Tibial nerve (tissue), 4 donors: ENCODE data around the gene OR2V1. TPM values are rescaled to one million over a fixed set of nuclear protein-coding genes. Genes with fewer than 3 reads are reported as not detected.
"Not testable (repeated sequence)": the region's sequence is repeated elsewhere in the genome, so short reads cannot be mapped to it uniquely, and the experiment has no call there.

ENCODE experiments used
- DNase-seq, 2 donors: peaks; one replicate each; pipeline ENCODE4 v3.0.0-alpha.2; 2019; ENCODE audit warnings: low spot score in 2 of 2
- H3K27ac ChIP-seq, 4 donors: fragments of 200-600 bp; sonication (generic) in 3 of 4; one replicate each; pipeline ENCODE4 v1.5.1; 2017 to 2019; ENCODE audit warnings: mild to moderate bottlenecking in 1 of 4
- H3K27me3 ChIP-seq, 2 donors: fragments of 200-600 bp; sonication (generic) in 1 of 2; one replicate each; pipeline versions ENCODE4 v1.5.1 to v1.6.0; 2017 to 2019
- H3K36me3 ChIP-seq, 3 donors: fragments of 200-600 bp; sonication (generic); one replicate each; pipeline ENCODE4 v1.5.1; 2018 to 2019
- H3K4me1 ChIP-seq, 4 donors: fragments of 200-600 bp; sonication (generic) in 3 of 4; one replicate each; pipeline ENCODE4 v1.5.1; 2017 to 2019
- H3K4me3 ChIP-seq, 4 donors: fragments of 200-600 bp; sonication (generic) in 3 of 4; one replicate each; pipeline ENCODE4 v1.5.1; 2017 to 2019; ENCODE audit warnings: mild to moderate bottlenecking in 1 of 4, moderate library complexity in 1 of 4
- H3K9me3 ChIP-seq, 4 donors: fragments of 200-600 bp; sonication (generic) in 3 of 4; one replicate each; pipeline ENCODE4 v1.5.1; 2017 to 2019
- CTCF ChIP-seq, 5 experiments: fragments of 200-600 bp in 3 of 5; fragments of 450-650 bp in 2 of 5; sonication (generic) in 3 of 5; IDR thresholded peaks; one replicate each; pipeline ENCODE4 v1.5.1; 2016 to 2019; ENCODE audit warnings: antibody characterized with exemption in 5 of 5, mild to moderate bottlenecking in 3 of 5, moderate library complexity in 2 of 5
- EP300 ChIP-seq, 2 donors: sonication (generic); formaldehyde crosslinking; IDR thresholded peaks; one replicate each; pipeline ENCODE4 v1.6.1; 2017; ENCODE audit warnings: antibody characterized with exemption in 2 of 2, mild to moderate bottlenecking in 1 of 2
- POLR2A ChIP-seq, 2 donors: fragments of 450-650 bp; IDR thresholded peaks; one replicate each; pipeline ENCODE4 v1.6.1; 2017; ENCODE audit warnings: antibody characterized with exemption in 2 of 2, mild to moderate bottlenecking in 2 of 2, moderate library complexity in 2 of 2
- WGBS, 2 donors: methylation state at CpG; one replicate each; pipeline ENCODE4 v1.1.5; 2018; 5-methylcytosine and 5-hydroxymethylcytosine counted together
- total RNA-seq, 4 donors: library from RNA; depleted of rRNA; stranded (reverse); fragments of >200 nt; gene quantifications; one replicate each; pipeline ENCODE4 v1.1.0, GENCODE V29; 2016

Gene OR2V1
- total RNA-seq, 4 donors from 2014 or later = not detected

- WGBS, 2 donors = 75 to 76% methylated on average over 3 to 4 of the region's 4 CpGs
- peak overlapping the region in 2 of 4 donors; percentile 71 to 81 for H3K27ac ChIP-seq
- TF ChIP-seq EP300 (IDR thresholded peaks at IDR 0.05) = no peak
- TF ChIP-seq CTCF (IDR thresholded peaks at IDR 0.05) = no peak
- no peak for TF ChIP-seq POLR2A (IDR thresholded peaks at IDR 0.05)
- peak overlapping the region in 1 of 4 donors; percentile 35 for H3K4me3 ChIP-seq
- H3K4me1 ChIP-seq = peaks cover 0 to 24% (median 2%) of the 10 kb centered on the region in 4 donors
- DNase-seq = no peak
- H3K9me3 ChIP-seq = no peaks in the 10 kb centered on the region
- peaks cover 0 to 28% of the 10 kb centered on the region in 2 donors for H3K27me3 ChIP-seq
- H3K36me3 ChIP-seq = no peaks in the 10 kb centered on the region
Observed at GRCh38 chr5:181161534-181162175, 30.7 kb upstream of the OR2V1 start.

GRCh38 chr5:181160755-181161533, 30.0 kb upstream of the OR2V1 start:
- peak overlapping the region in 2 of 4 donors; percentile 81 to 88 for H3K27ac ChIP-seq
- DNase-seq = peak in 1 of 2 donors; percentile 23
- peak overlapping the region in 1 of 4 donors; percentile 53 for H3K4me3 ChIP-seq
- H3K4me1 ChIP-seq = peaks cover 0 to 24% (median 2%) of the 10 kb centered on the region in 4 donors
- not testable (repeated sequence) for H3K9me3 ChIP-seq, H3K36me3 ChIP-seq
- peaks cover 0 to 20% of the 10 kb centered on the region in 2 donors for H3K27me3 ChIP-seq
- 9 to 45% methylated on average over 10 to 18 of the region's 48 CpGs for WGBS, 2 donors

GRCh38 chr5:181160152-181160754, 29.3 kb upstream of the OR2V1 start:
- peak overlapping the region in 3 of 4 donors; percentile 14 to 53 (median 27) for H3K4me3 ChIP-seq
- no peaks in the 10 kb centered on the region for H3K9me3 ChIP-seq
- TF ChIP-seq CTCF (IDR thresholded peaks at IDR 0.05) (no peak), EP300 (IDR thresholded peaks at IDR 0.05) (peak in 1 of 2 donors; percentile 42), POLR2A (IDR thresholded peaks at IDR 0.05) (peak in 1 of 2 donors; percentile 20)
- peaks cover 0 to 14% of the 10 kb centered on the region in 2 donors for H3K27me3 ChIP-seq
- peak in 1 of 2 donors; percentile 29 for DNase-seq
- H3K27ac ChIP-seq = peak overlapping the region; percentile 77 to 94 (median 84)
- WGBS, 2 donors = 37 to 50% methylated on average over 15 of the region's 21 CpGs
- no peaks in the 10 kb centered on the region for H3K36me3 ChIP-seq
- H3K4me1 ChIP-seq = peaks cover 0 to 24% (median 2%) of the 10 kb centered on the region in 4 donors

GRCh38 chr5:181159286-181160151, 28.6 kb upstream of the OR2V1 start:
- TF ChIP-seq POLR2A (IDR thresholded peaks at IDR 0.05) (no peak), CTCF (IDR thresholded peaks at IDR 0.05) (peak; percentile 78 to 89 (median 85))
- peak; percentile 84 to 98 for DNase-seq
- Histone ChIP-seq H3K27ac (peak overlapping the region; percentile 77 to 94 (median 84)), H3K9me3 (no peaks in the 10 kb centered on the region), H3K36me3 (no peaks in the 10 kb centered on the region), H3K27me3 (peaks cover 0 to 9% of the 10 kb centered on the region in 2 donors), H3K4me3 (no peak overlapping the region), H3K4me1 (peaks cover 0 to 23% (median 2%) of the 10 kb centered on the region in 4 donors)
- 52% methylated on average over 20 of the region's 20 CpGs for WGBS, 2 donors

- WGBS, 2 donors = 96 to 97% methylated on average over 3 of the region's 3 CpGs
Observed at GRCh38 chr5:181158869-181159268, 27.9 kb upstream of the OR2V1 start.

More at GRCh38 chr5:181158869-181159268, 27.9 kb upstream of the OR2V1 start:
- Histone ChIP-seq H3K27me3 (peaks cover 0 to 5% of the 10 kb centered on the region in 2 donors), H3K4me1 (peaks cover 0 to 19% (median 2%) of the 10 kb centered on the region in 4 donors), H3K36me3 (no peaks in the 10 kb centered on the region), H3K4me3 (no peak overlapping the region), H3K27ac (no peak overlapping the region), H3K9me3 (no peaks in the 10 kb centered on the region)
- no peak for DNase-seq
- TF ChIP-seq POLR2A (IDR thresholded peaks at IDR 0.05) (no peak), EP300 (IDR thresholded peaks at IDR 0.05) (no peak), CTCF (IDR thresholded peaks at IDR 0.05) (no peak)
